SK-N-SH (cell line): ENCODE measurements around the gene CLPTM1L. TPM values are rescaled to one million over a fixed set of nuclear protein-coding genes. Genes with fewer than 3 reads are reported as not detected.
"Not testable (repeated sequence)": the region's sequence is repeated elsewhere in the genome, so short reads cannot be mapped to it uniquely, and the experiment has no call there.

Experiments
- CTCF ChIA-PET: fragments of 300-600, 350-600 bp; formaldehyde crosslinking; extraction: SDS; loops from one replicate; lab custom pipeline; 2021; lab: Yijun Ruan, JAX
- POLR2A ChIA-PET: fragments of 350-600 bp; sonication (Branson Sonifier 250); formaldehyde crosslinking; extraction: SDS; loops from one replicate; lab custom pipeline; 2020; ENCODE audit warnings: antibody characterized with exemption, inconsistent platforms; lab: Yijun Ruan, JAX
- DNase-seq: peaks from one replicate; pipeline ENCODE4 v3.0.0; 2012
- H2AFZ ChIP-seq: fragments of 200-600 bp; sonication (generic); 2 replicates; pipeline ENCODE4 v1.8.1; 2016; ENCODE audit warnings: antibody characterized with exemption, mild to moderate bottlenecking, low read depth
- H3F3A ChIP-seq: fragments of 200-600 bp; sonication (generic); replicated peaks from 2 replicates; pipeline ENCODE3; 2016; ENCODE audit warnings: antibody characterized with exemption, mild to moderate bottlenecking; ENCODE audit not compliant: insufficient read depth
- H3K27ac ChIP-seq, 2 experiments: fragments of 200-500 bp in 1 of 2; fragments of 200-600 bp in 1 of 2; sonication (Bioruptor generic) in 1 of 2; sonication (generic), shearing (Covaris generic) in 1 of 2; 2 replicates each; pipeline versions ENCODE4 v1.5.1 to v1.6.1; 2014 to 2016; ENCODE audit warnings: low read depth in 2 of 2, inconsistent platforms in 1 of 2, low read length in 1 of 2, mild to moderate bottlenecking in 1 of 2, mixed read lengths in 1 of 2
- H3K27me3 ChIP-seq: fragments of 200-600 bp; sonication (generic), shearing (Covaris generic); 2 replicates; pipeline ENCODE4 v1.6.1; 2016; ENCODE audit warnings: mixed run types; ENCODE audit not compliant: insufficient read depth
- H3K36me3 ChIP-seq, 2 experiments: fragments of 200-500 bp in 1 of 2; fragments of 200-600 bp in 1 of 2; sonication (Bioruptor generic) in 1 of 2; sonication (generic) in 1 of 2; replicated peaks in 1 of 2; 2 replicates each; pipeline versions ENCODE3 to v1.5.1; 2014 to 2016; ENCODE audit warnings: low read length in 1 of 2, mild to moderate bottlenecking in 1 of 2; ENCODE audit not compliant: insufficient read depth in 2 of 2, control insufficient read depth in 1 of 2
- H3K4me1 ChIP-seq, 2 experiments: fragments of 200-500 bp in 1 of 2; fragments of 200-600 bp in 1 of 2; sonication (Bioruptor generic) in 1 of 2; sonication (generic), shearing (Covaris generic) in 1 of 2; 2 replicates each; pipeline versions ENCODE4 v1.5.1 to v1.6.1; 2014 to 2016; ENCODE audit warnings: low read depth in 1 of 2, low read length in 1 of 2, mixed run types in 1 of 2; ENCODE audit not compliant: insufficient read depth in 2 of 2, control insufficient read depth in 1 of 2
- H3K4me2 ChIP-seq: fragments of 200-600 bp; sonication (generic), shearing (Covaris generic); 2 replicates; pipeline ENCODE4 v1.6.1; 2017; ENCODE audit warnings: mixed run types
- H3K4me3 ChIP-seq, 2 experiments: fragments of 200-500 bp in 1 of 2; fragments of 200-600 bp in 1 of 2; sonication (Bioruptor generic) in 1 of 2; sonication (generic), shearing (Covaris generic) in 1 of 2; 2 replicates each; pipeline versions ENCODE4 v1.5.1 to v1.8.1; 2014 to 2016; ENCODE audit warnings: low read depth in 2 of 2, inconsistent platforms in 1 of 2, low read length in 1 of 2, mild to moderate bottlenecking in 1 of 2, mixed read lengths in 1 of 2, moderate library complexity in 1 of 2
- H3K79me2 ChIP-seq: fragments of 200-600 bp; sonication (generic); 2 replicates; pipeline ENCODE4 v1.8.1; 2017; ENCODE audit warnings: mild to moderate bottlenecking; ENCODE audit not compliant: insufficient read depth
- H3K9ac ChIP-seq: fragments of 200-600 bp; sonication (generic); 2 replicates; pipeline ENCODE4 v1.6.1; 2017; ENCODE audit warnings: mixed run types
- H3K9me2 ChIP-seq: fragments of 200-600 bp; sonication (generic); 2 replicates; pipeline ENCODE4 v1.6.1; 2017; ENCODE audit warnings: mixed run types
- H3K9me3 ChIP-seq: fragments of 200-600 bp; sonication (generic); 2 replicates; pipeline ENCODE4 v1.6.1; 2017; ENCODE audit warnings: mixed run types, mild to moderate bottlenecking, moderate library complexity
- H4K20me1 ChIP-seq: fragments of 200-600 bp; sonication (generic); 2 replicates; pipeline ENCODE4 v1.6.1; 2017; ENCODE audit warnings: mild to moderate bottlenecking, mixed run types; ENCODE audit not compliant: insufficient read depth
- PBX3 ChIP-seq: IDR thresholded peaks from 2 replicates; pipeline ENCODE4; 2012
- TEAD4 ChIP-seq: IDR thresholded peaks from 2 replicates; pipeline ENCODE4 v1.4.0; 2012; ENCODE audit warnings: mild to moderate bottlenecking, borderline replicate concordance; ENCODE audit not compliant: insufficient read depth
- WGBS: methylation state at CpG from one replicate; pipeline ENCODE4 v1.1.6; 2017; ENCODE audit warnings: low lambda C conversion rate; 5-methylcytosine and 5-hydroxymethylcytosine counted together
- polyA plus RNA-seq, 3 experiments: library from polyadenylated mRNA; depleted of rRNA; stranded (reverse); fragments of >200 nt; gene quantifications; 2 replicates each; pipeline ENCODE4 v1.2.3, GENCODE V29; 2012

Gene CLPTM1L
- polyA plus RNA-seq, 1 of the 3 experiments (the other 2 are of a cell fraction), result 202 TPM

- H3K4me1 ChIP-seq, result no peaks in the 10 kb centered on the region
- WGBS, result 56% methylated on average over 9 of the region's 12 CpGs
- H3K9me2 ChIP-seq, result no peaks in the 10 kb centered on the region
- H3K27me3 ChIP-seq, result no peaks in the 10 kb centered on the region
- ChIA-PET POLR2A (no interaction called here), CTCF (interaction anchor here (0.7 kb wide), 1 partner anchor 9 kb away, joined by 3 read pairs; no protein-coding TSS in a partner anchor)
- no peak overlapping the region for H3K27ac ChIP-seq
- DNase-seq, result no peak
- no peaks in the 10 kb centered on the region for H3K79me2 ChIP-seq
- no peaks in the 10 kb centered on the region for H3K36me3 ChIP-seq
- TF ChIP-seq PBX3 (no peak), TEAD4 (no peak)
- H3K4me2 ChIP-seq, result no peak overlapping the region
- no peaks in the 10 kb centered on the region for H3K9me3 ChIP-seq
- H2AFZ ChIP-seq, result no peak overlapping the region
- no peak overlapping the region for H3K9ac ChIP-seq
- no peaks in the 10 kb centered on the region for H4K20me1 ChIP-seq
- H3F3A ChIP-seq, result no peaks in the 10 kb centered on the region
- no peak overlapping the region for H3K4me3 ChIP-seq
These were observed 59.8 kb downstream of the CLPTM1L start for GRCh38 chr5:1285141-1285540.

DNA sequence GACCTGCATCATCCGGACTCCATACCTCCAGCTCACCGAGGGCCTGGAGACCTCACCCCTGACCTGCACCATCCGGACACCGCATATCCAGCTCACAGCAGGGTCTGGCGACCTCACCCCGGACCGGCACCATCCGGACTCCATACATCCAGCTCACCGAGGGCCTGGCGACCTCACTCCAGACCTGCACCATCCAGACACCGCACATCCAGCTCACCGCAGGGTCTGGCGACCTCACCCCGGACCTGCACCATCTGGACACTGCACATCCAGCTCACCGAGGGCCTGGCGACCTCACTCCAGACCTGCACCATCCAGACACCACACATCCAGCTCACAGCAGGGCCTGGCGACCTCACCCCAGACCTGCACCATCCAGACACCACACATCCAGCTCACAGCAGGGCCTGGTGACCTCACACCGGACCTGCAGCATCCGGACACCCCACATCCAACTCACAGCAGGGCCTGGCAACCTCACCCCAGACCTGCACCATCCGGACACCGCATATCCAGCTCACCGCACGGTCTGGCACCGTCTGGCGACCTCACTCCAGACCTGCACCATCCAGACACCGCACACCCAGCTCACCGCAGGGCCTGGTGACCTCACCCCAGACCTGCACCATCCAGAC is 60.4 kb downstream of the CLPTM1L start:
- DNase-seq, H3K79me2 ChIP-seq, H3K9me3 ChIP-seq, POLR2A ChIA-PET, H3F3A ChIP-seq, H3K27me3 ChIP-seq, H2AFZ ChIP-seq, H3K9ac ChIP-seq, H4K20me1 ChIP-seq, H3K27ac ChIP-seq, H3K36me3 ChIP-seq, H3K9me2 ChIP-seq, H3K4me2 ChIP-seq, H3K4me1 ChIP-seq, CTCF ChIA-PET, H3K4me3 ChIP-seq: not testable (repeated sequence)
- WGBS, result 60% methylated on average over 21 of the region's 27 CpGs

- H3K9me2 ChIP-seq, H3K9me3 ChIP-seq, H2AFZ ChIP-seq, H3K79me2 ChIP-seq, H3K4me3 ChIP-seq, H3K9ac ChIP-seq, H3K36me3 ChIP-seq, POLR2A ChIA-PET, H3K4me1 ChIP-seq, H4K20me1 ChIP-seq, CTCF ChIA-PET, H3K27ac ChIP-seq, H3F3A ChIP-seq, DNase-seq, H3K27me3 ChIP-seq, H3K4me2 ChIP-seq: not testable (repeated sequence)
- 53% methylated on average over 6 of the region's 16 CpGs for WGBS
These were observed 61.2 kb downstream of the CLPTM1L start for GRCh38 chr5:1283729-1284041.

DNA sequence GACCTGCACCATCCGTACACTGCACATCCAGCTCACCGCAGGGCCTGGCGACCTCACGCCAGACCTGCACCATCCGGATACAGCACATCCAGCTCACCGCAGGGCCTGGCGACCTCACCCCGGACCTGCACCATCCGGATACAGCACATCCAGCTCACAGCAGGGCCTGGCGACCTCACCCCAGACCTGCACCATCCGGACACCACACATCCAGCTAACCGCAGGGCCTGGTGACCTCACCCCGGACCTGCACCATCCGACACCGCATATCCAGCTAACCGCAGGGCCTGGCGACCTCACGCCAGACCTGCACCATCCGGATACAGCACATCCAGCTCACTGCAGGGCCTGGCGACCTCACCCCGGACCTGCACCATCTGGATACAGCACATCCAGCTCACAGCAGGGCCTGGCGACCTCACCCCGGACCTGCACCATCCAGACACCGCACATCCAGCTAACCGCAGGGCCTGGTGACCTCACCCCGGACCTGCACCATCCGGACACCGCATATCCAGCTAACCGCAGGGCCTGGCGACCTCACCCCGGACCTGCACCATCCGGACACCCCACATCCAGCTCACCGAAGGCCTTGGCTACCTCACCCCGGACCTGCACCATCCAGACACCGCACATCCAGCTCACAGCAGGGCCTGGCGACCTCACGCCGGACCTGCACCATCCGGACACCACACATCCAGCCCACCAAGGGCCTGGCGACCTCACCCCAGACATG is 61.7 kb downstream of the CLPTM1L start:
- WGBS, result 75% methylated on average over 31 of the region's 40 CpGs
- H3K4me3 ChIP-seq, H3K4me2 ChIP-seq, H3F3A ChIP-seq, H3K9me2 ChIP-seq, H4K20me1 ChIP-seq, CTCF ChIA-PET, H2AFZ ChIP-seq, H3K9ac ChIP-seq, POLR2A ChIA-PET, H3K27me3 ChIP-seq, H3K36me3 ChIP-seq, H3K4me1 ChIP-seq, H3K79me2 ChIP-seq, H3K9me3 ChIP-seq, DNase-seq, H3K27ac ChIP-seq: not testable (repeated sequence)
